Bronchial epithelial cell (primary cell): Measurements from ENCODE around the gene OPTC. TPM values are rescaled to one million over a fixed set of nuclear protein-coding genes. Genes with fewer than 3 reads are reported as not detected.
"Not testable (repeated sequence)": the region's sequence is repeated elsewhere in the genome, so short reads cannot be mapped to it uniquely, and the experiment has no call there.

Source experiments
- DNase-seq: peaks from one replicate; pipeline ENCODE4 v3.0.0-alpha.2; 2010; ENCODE audit warnings: low read depth
- FAIRE-seq: peaks from 2 replicates; lab custom pipeline; 2011; peaks lifted over from hg19 to GRCh38; lab: Jason Lieb, UNC
- H3K27me3 ChIP-seq: 2 replicates; pipeline ENCODE4 v1.5.1; 2011; ENCODE audit warnings: low read length; ENCODE audit not compliant: control insufficient read depth, insufficient read depth
- H3K36me3 ChIP-seq: 2 replicates; pipeline ENCODE4 v1.5.1; 2011; ENCODE audit warnings: low read length; ENCODE audit not compliant: control insufficient read depth, insufficient read depth
- H3K4me3 ChIP-seq: 2 replicates; pipeline ENCODE4 v1.5.1; 2011; ENCODE audit warnings: mild to moderate bottlenecking, low read depth, low read length, control low read depth
- CTCF ChIP-seq: IDR thresholded peaks from 2 replicates; pipeline ENCODE4 v1.5.1; 2011; ENCODE audit warnings: mild to moderate bottlenecking, moderate library complexity, low read length, control low read depth, inconsistent platforms; ENCODE audit not compliant: insufficient read depth, severe bottlenecking
- total RNA-seq: library from RNA; depleted of rRNA; stranded (reverse); fragments of >200 nt; gene quantifications from 2 replicates; pipeline ENCODE4 v1.2.1, GENCODE V29; 2014

OPTC gene
- not detected in 2 replicates for total RNA-seq

DNA sequence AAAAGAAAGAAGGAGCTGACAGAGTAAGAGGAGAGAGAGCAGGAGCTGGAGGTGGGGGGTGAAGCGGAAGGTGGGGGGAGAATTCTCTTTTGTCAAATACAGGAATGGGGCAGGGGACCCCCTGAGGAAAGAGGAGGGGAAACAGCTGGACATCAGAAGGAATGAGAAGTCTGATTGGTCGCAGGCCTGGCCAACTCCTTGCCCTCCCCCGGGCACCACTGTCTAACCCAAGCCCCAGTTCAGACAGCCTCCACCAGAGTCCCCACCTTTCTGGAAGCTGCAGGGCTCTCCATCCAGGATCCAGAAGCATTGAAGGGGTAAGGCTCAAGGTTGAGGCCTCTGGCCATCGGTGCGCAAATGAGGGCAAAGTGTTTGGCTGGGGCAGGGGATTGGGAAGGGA lies at the start of gene OPTC:
TSS of gene OPTC (plus strand) at position 253 of the 400 bp plus-strand sequence. CDS start 1,853 bp downstream, outside the sequence.
- no peak for TF ChIP-seq CTCF
- Histone ChIP-seq H3K36me3 (no peaks in the 10 kb centered on the region), H3K4me3 (no peak within 1 kb of the TSS), H3K27me3 (peaks cover 2% of the 10 kb centered on the region)
- DNase-seq (no peak), FAIRE-seq (no peak)

DNA sequence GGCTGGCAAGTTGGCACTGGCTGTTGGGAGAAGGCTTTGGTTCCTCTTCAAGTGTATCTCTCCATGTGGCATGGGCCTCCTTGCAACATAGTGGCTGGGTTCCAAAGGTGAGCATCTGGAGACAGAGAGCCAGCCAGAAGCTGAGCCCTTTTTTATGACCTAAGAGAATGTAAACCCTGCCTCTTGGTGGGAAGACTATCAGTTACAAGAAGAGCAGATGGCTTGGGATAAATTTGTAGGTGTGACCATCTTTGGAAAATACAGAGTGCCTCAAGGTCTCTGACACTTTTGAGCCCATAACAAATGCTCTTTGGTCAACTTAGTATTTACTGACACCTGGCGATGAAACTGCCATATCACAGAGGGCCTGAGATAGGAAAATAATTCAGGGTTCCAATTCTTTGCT lies 49.8 kb upstream of the OPTC start:
- FAIRE-seq (no peak), DNase-seq (no peak)
- H3K36me3 ChIP-seq: no peaks in the 10 kb centered on the region
- no peak for TF ChIP-seq CTCF
- no peak overlapping the region for H3K4me3 ChIP-seq
- H3K27me3 ChIP-seq: peaks cover 2% of the 10 kb centered on the region

DNA sequence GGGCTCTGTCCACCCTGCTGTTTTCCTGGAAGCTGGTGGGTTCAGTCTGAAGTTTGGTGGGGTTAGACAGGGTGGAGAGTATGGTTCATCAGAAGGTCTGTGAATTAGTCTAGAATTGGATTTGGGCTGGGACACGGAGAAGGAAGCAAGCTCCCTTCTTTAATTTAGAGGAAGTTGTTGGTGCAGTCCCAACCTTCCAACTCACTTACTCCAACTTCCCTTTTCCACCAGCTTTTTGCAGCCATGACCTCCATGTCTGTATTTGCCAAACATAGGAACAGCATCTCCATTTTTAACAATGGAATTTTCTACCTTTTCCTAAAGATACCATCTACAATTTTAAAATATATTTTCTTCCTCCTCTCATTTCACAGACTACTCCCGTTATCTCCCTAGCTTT lies 46.8 kb upstream of the OPTC start:
- Histone ChIP-seq H3K36me3 (no peaks in the 10 kb centered on the region), H3K27me3 (peaks cover 3% of the 10 kb centered on the region), H3K4me3 (no peak overlapping the region)
- no peak for DNase-seq
- no peak for TF ChIP-seq CTCF
- FAIRE-seq: no peak

DNA sequence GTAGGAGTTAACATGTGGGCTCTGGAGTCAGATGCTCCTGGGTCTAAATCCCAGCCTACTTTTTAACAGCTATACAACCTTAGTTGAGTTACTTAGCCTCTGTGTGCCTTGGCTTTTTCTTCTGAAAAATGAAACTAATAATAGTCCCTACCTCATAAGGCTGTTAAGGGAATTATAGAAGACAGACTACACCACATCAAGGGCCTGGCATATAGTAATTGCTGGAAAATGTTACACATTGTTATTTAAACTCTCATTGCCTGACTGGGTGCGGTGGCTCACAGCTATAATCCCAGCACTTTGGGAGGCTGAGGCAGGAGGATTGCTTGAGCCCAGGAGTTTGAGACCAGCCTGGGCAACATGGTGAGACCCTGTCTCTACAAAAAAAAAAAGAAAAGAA lies 46.4 kb upstream of the OPTC start:
- FAIRE-seq, H3K27me3 ChIP-seq, DNase-seq, H3K4me3 ChIP-seq, H3K36me3 ChIP-seq: not testable (repeated sequence)

DNA sequence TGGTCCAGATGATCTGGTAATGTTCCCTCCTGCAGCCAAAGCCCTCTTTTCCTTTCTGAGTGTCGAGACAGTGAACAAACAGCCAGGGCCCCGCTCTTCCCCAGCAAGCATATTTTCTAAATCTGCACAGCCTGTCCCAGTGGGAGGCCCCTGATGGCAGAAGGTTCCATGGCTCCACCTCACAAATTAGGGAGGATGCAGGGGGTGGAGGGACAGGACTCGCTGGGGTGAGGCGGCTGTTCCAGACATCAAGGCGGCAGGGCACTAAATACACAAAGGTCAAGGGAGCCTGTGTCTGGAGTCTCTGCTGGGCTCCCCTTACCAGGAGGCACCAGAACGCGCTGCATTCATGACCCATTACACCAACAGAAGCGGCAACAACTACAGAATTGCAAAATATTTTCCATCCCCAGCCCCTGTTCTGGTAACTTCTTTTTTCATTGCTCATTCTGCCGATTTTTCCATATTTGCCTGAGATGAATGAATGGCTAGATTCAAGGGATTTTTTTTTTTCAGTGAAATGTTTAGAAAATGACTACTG lies 45.4 kb upstream of the OPTC start:
- no peaks in the 10 kb centered on the region for H3K36me3 ChIP-seq
- DNase-seq: no peak

DNA sequence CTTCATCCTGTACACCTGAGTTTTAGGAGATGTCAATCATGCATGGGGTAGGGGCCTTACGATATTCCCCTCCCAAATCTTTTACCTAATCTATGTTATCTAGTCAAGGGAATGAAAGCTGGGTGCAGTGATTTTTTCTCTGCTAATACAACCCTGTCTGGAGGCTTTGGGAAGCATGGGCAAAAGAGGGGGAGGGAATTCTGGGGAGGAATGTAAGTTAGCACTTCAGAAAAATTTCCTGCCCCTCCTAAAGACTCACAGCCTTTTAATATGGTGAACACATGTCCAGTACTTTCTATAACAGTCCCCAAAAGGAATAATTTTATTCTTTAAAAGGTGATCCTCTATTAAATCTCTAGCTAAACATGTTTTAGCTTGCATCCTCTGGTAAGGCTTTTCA lies 44.0 kb upstream of the OPTC start:
- TF ChIP-seq CTCF: no peak
- no peak overlapping the region for H3K4me3 ChIP-seq
- FAIRE-seq (no peak), DNase-seq (no peak)
- H3K36me3 ChIP-seq: no peaks in the 10 kb centered on the region
- H3K27me3 ChIP-seq: peaks cover 5% of the 10 kb centered on the region

More for the DNA sequence above, 45.4 kb upstream of the OPTC start:
- FAIRE-seq: no peak
- Histone ChIP-seq H3K4me3 (no peak overlapping the region), H3K27me3 (peaks cover 5% of the 10 kb centered on the region)
- TF ChIP-seq CTCF: no peak
